Measurements from ENCODE around the gene ARHGEF25.
"Not testable (repeated sequence)": the region's sequence is repeated elsewhere in the genome, so short reads cannot be mapped to it uniquely, and the experiment has no call there.

Gene ARHGEF25

GRCh38 chr12:57609101-57609780, 2.0 kb upstream of the ARHGEF25 start:
- DNase-seq (ENCODE audit: low spot score) = no peak

- no peak for DNase-seq (ENCODE audit: low spot score)
Observed at GRCh38 chr12:57609781-57610553, 1.3 kb upstream of the ARHGEF25 start.

- DNase-seq (ENCODE audit: low spot score) = no peak
Observed at GRCh38 chr12:57610554-57611107, 604 bp upstream of the ARHGEF25 start.

- DNase-seq (ENCODE audit: low spot score) = peak; percentile 48
Observed at GRCh38 chr12:57611827-57612710, 834 bp downstream of the ARHGEF25 start.

- no peak for DNase-seq (ENCODE audit: low spot score)
Observed at GRCh38 chr12:57612711-57613426, 1.6 kb downstream of the ARHGEF25 start.

- no peak for DNase-seq (ENCODE audit: low spot score)
Observed at GRCh38 chr12:57613427-57614109, 2.3 kb downstream of the ARHGEF25 start.

GRCh38 chr12:57614178-57614947, 3.1 kb downstream of the ARHGEF25 start:
- no peak for DNase-seq (ENCODE audit: low spot score)

- DNase-seq (ENCODE audit: low spot score) = no peak
Observed at GRCh38 chr12:57614948-57615500, 3.8 kb downstream of the ARHGEF25 start.

GRCh38 chr12:57615637-57616036, 4.4 kb downstream of the ARHGEF25 start:
- no peak for DNase-seq (ENCODE audit: low spot score)

GRCh38 chr12:57616383-57617101, 5.3 kb downstream of the ARHGEF25 start:
- DNase-seq (ENCODE audit: low spot score) = no peak

GRCh38 chr12:57617942-57618341, 6.7 kb downstream of the ARHGEF25 start:
- DNase-seq (ENCODE audit: low spot score) = no peak

GRCh38 chr12:57618431-57618830, 7.2 kb downstream of the ARHGEF25 start:
- not testable (repeated sequence) for DNase-seq (ENCODE audit: low spot score)

- no peak for DNase-seq (ENCODE audit: low spot score)
Observed at GRCh38 chr12:57618966-57619433, 7.8 kb downstream of the ARHGEF25 start.

- DNase-seq (ENCODE audit: low spot score) = no peak
Observed at GRCh38 chr12:57619434-57620244, 8.4 kb downstream of the ARHGEF25 start.

- DNase-seq (ENCODE audit: low spot score) = no peak
Observed at GRCh38 chr12:57620245-57620935, 9.2 kb downstream of the ARHGEF25 start.

GRCh38 chr12:57620936-57621496, 9.8 kb downstream of the ARHGEF25 start:
- no peak for DNase-seq (ENCODE audit: low spot score)

Measured in SK-N-DZ (cell line).